Measurements from ENCODE around the gene SYT1.

The SYT1 gene

DNA sequence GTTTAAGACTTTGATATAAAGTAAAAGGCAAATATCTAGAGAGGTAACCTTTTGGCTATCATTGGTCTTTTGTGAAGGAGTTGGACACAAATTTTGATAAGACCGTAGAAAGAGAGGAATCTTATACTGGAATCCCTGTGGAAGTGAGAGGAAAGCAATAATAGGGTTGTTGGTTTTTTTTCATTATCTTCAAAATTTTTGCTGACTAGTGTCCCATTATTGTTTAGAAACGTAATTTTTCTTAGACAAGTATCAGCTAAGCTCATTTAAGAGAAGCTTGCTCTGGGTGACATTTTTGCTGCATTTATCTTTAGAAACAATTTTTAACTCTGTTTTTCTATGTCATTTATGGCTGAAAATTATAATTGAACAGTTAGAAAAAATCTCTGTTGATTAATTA is 300.3 kb downstream of the SYT1 start:
- Histone ChIP-seq H3K4me3 (ENCODE audit: low read length) (no peak overlapping the region), H3K27me3 (ENCODE audit: control insufficient read depth, insufficient read depth, low read length) (no peaks in the 10 kb centered on the region), H3K4me1 (ENCODE audit: control insufficient read depth, insufficient read depth, low read length) (no peaks in the 10 kb centered on the region), H3K36me3 (ENCODE audit: control insufficient read depth, insufficient read depth, low read length) (no peaks in the 10 kb centered on the region), H3K9ac (ENCODE audit: low read length) (no peak overlapping the region), H3K9me3 (ENCODE audit: control insufficient read depth, low read length) (no peaks in the 10 kb centered on the region)

DNA sequence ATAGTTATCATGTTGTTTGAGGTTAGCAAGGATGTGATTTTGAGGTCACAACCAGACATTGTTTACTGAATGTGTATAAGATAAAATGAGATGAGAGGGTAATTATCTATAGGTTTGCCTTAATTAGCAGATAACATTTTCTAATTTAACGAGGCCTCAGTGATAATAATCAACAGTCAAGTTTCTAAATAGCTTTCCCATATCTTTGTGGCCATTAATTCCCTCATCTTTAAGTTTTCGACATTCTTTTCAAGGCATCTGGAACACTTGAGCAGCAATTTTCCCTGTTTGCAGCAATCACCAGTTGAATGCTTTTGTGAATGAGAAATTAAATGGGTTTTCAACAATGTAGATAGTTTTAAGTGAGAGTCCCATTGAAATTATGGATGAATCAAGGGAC is 304.1 kb downstream of the SYT1 start:
- no peaks in the 10 kb centered on the region for H3K36me3 ChIP-seq (ENCODE audit: control insufficient read depth, insufficient read depth, low read length)
- no peaks in the 10 kb centered on the region for H3K9me3 ChIP-seq (ENCODE audit: control insufficient read depth, low read length)
- H3K4me1 ChIP-seq (ENCODE audit: control insufficient read depth, insufficient read depth, low read length): no peaks in the 10 kb centered on the region
- H3K9ac ChIP-seq (ENCODE audit: low read length): no peak overlapping the region
- H3K27me3 ChIP-seq (ENCODE audit: control insufficient read depth, insufficient read depth, low read length): no peaks in the 10 kb centered on the region
- H3K4me3 ChIP-seq (ENCODE audit: low read length): no peak overlapping the region

DNA sequence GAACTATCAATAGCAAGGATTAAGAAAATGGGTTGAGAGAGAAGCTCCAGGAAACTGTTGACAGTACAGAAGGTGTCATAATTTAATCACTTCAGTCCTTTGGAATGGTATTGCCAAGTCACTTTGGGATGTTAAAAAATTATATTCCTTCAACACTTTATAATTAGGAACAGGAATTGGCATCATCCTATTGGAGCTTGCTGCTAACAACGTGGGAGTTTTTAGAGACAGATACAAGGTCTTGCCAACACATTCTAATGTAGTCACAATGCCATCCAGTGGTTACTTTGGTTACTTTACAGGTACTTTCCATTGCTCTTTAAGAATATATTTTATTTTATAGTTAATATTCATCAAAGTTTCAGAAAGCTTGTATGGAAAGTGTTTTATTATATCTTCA is 310.1 kb downstream of the SYT1 start:
- H3K9me3 ChIP-seq (ENCODE audit: control insufficient read depth, low read length): no peaks in the 10 kb centered on the region
- H3K4me1 ChIP-seq (ENCODE audit: control insufficient read depth, insufficient read depth, low read length): no peaks in the 10 kb centered on the region
- H3K36me3 ChIP-seq (ENCODE audit: control insufficient read depth, insufficient read depth, low read length): no peaks in the 10 kb centered on the region
- H3K4me3 ChIP-seq (ENCODE audit: low read length): no peak overlapping the region
- H3K27me3 ChIP-seq (ENCODE audit: control insufficient read depth, insufficient read depth, low read length): no peaks in the 10 kb centered on the region
- no peak overlapping the region for H3K9ac ChIP-seq (ENCODE audit: low read length)

DNA sequence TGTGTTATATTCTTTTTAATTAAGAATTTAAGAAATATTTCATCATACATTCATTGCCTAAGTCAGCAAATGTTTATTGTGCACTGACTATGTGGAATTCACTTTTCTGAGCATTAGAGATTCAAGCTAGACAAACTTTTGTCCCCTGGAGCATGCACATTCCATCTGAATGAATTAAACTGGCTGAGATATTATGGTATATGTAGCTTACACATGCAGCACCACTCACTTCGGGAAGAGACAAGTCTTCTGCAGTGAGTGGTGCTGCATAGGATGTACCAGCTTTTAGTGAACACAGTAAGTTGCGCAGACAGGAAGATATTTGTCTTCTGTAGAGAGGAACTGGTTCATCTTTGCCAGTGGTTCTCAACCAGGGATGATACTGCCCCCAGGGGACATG is 318.4 kb downstream of the SYT1 start:
- Histone ChIP-seq H3K27me3 (ENCODE audit: control insufficient read depth, insufficient read depth, low read length) (no peaks in the 10 kb centered on the region), H3K36me3 (ENCODE audit: control insufficient read depth, insufficient read depth, low read length) (no peaks in the 10 kb centered on the region), H3K4me1 (ENCODE audit: control insufficient read depth, insufficient read depth, low read length) (no peaks in the 10 kb centered on the region), H3K9ac (ENCODE audit: low read length) (no peak overlapping the region), H3K4me3 (ENCODE audit: low read length) (no peak overlapping the region), H3K9me3 (ENCODE audit: control insufficient read depth, low read length) (no peaks in the 10 kb centered on the region)

DNA sequence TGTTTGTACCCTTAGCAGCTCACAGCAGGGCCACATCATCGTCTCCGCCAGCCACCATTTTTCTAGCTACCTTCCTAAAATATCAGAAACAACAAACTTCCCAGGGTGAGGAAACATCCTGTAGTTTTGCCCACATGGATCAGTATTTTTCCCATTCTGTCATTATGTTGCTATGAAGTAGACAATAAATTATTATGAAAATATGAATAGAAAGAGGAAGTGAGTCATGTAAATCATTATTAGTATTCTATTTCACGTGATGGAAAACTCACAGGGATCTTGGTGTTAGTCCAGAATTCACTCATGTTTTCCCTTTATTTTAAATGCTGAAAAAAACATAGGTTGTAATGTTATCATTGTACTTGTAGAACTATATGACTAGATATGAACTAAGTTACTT is 319.4 kb downstream of the SYT1 start:
- H3K9ac ChIP-seq (ENCODE audit: low read length): no peak overlapping the region
- no peak overlapping the region for H3K4me3 ChIP-seq (ENCODE audit: low read length)
- H3K36me3 ChIP-seq (ENCODE audit: control insufficient read depth, insufficient read depth, low read length): no peaks in the 10 kb centered on the region
- H3K27me3 ChIP-seq (ENCODE audit: control insufficient read depth, insufficient read depth, low read length): no peaks in the 10 kb centered on the region
- no peaks in the 10 kb centered on the region for H3K9me3 ChIP-seq (ENCODE audit: control insufficient read depth, low read length)
- no peaks in the 10 kb centered on the region for H3K4me1 ChIP-seq (ENCODE audit: control insufficient read depth, insufficient read depth, low read length)

DNA sequence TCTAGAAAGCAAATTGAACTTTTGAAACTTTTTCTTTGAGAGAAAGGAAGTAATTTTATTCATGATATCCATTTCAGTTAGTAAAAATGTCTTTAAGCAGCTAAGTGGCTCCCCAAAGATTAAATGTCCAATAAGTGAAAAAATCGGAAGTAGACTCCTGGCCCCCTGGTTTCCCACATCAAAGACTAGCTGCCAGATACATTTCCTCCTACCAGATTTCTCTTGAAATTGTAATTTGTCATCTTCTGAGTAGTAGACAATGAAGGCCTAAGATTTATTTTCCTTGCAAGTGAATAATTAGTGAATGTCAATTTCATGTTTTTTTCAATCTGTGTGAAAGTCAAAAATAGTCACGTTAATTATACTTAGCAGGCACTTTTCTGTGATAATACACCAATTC is 321.9 kb downstream of the SYT1 start:
- no peaks in the 10 kb centered on the region for H3K9me3 ChIP-seq (ENCODE audit: control insufficient read depth, low read length)
- H3K9ac ChIP-seq (ENCODE audit: low read length): no peak overlapping the region
- H3K4me1 ChIP-seq (ENCODE audit: control insufficient read depth, insufficient read depth, low read length): no peaks in the 10 kb centered on the region
- H3K27me3 ChIP-seq (ENCODE audit: control insufficient read depth, insufficient read depth, low read length): no peaks in the 10 kb centered on the region
- H3K4me3 ChIP-seq (ENCODE audit: low read length): no peak overlapping the region
- H3K36me3 ChIP-seq (ENCODE audit: control insufficient read depth, insufficient read depth, low read length): no peaks in the 10 kb centered on the region

DNA sequence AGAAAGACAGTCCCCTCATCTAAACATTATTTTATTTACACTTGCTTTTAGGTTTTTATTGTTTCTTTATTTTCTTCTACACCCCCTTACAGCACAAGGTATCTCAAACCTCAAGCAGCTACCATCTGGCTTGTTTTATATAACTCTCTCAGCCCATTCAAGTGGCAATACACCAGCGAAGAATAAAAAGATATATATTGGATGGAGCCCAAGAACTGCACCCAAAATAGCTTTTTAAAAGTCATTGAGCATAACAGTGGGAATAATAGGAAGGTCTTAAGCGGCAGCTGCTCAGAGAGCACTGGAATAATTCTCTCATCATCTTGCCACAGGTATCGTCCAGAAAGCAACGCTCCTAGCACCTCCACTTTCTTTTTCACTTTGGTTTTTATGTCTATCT is 322.5 kb downstream of the SYT1 start:
- H3K4me3 ChIP-seq (ENCODE audit: low read length): no peak overlapping the region
- H3K4me1 ChIP-seq (ENCODE audit: control insufficient read depth, insufficient read depth, low read length): no peaks in the 10 kb centered on the region
- H3K36me3 ChIP-seq (ENCODE audit: control insufficient read depth, insufficient read depth, low read length): no peaks in the 10 kb centered on the region

DNA sequence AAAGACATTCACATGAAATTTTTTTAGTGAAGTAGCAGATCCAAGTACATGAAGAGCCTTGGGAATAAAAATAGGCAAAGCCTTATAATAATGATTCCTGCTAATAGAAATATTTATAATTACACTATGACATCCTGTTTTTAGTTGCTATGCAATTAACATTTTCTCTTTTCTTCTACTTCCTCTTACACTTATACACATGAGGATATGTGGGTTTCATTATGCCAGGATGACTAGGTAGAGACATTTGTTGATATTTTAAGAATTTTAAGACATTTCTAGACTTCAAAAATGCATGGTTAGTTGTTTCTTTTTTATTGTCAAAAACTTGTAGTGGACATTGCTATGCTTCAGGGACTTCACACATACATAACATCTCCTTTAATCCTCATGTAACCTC is 326.8 kb downstream of the SYT1 start:
- Histone ChIP-seq H3K9me3 (ENCODE audit: control insufficient read depth, low read length) (no peaks in the 10 kb centered on the region), H3K4me1 (ENCODE audit: control insufficient read depth, insufficient read depth, low read length) (no peaks in the 10 kb centered on the region), H3K9ac (ENCODE audit: low read length) (no peak overlapping the region), H3K27me3 (ENCODE audit: control insufficient read depth, insufficient read depth, low read length) (no peaks in the 10 kb centered on the region), H3K4me3 (ENCODE audit: low read length) (no peak overlapping the region), H3K36me3 (ENCODE audit: control insufficient read depth, insufficient read depth, low read length) (no peaks in the 10 kb centered on the region)

More for the DNA sequence above, 322.5 kb downstream of the SYT1 start:
- no peak overlapping the region for H3K9ac ChIP-seq (ENCODE audit: low read length)
- H3K27me3 ChIP-seq (ENCODE audit: control insufficient read depth, insufficient read depth, low read length): no peaks in the 10 kb centered on the region
- H3K9me3 ChIP-seq (ENCODE audit: control insufficient read depth, low read length): no peaks in the 10 kb centered on the region

DNA sequence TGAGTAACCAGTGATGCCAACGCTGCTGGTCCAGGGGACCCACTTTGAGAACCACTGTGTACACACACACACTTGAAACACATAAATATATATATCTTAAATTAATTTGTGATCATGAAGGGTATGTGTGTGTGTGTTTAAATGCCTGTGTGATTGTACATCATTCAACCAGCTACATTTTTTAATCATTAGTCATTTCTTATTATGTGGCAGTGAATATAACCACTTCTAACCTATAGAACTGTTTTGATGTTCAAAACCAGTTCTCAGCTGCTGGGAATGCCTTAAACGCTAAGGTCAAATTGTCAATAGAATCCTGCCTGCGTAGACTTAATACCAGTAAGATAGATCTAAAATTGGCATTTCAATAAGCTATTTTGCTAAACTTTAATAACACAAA is 330.0 kb downstream of the SYT1 start:
- Histone ChIP-seq H3K27me3 (ENCODE audit: control insufficient read depth, insufficient read depth, low read length) (no peaks in the 10 kb centered on the region), H3K9me3 (ENCODE audit: control insufficient read depth, low read length) (no peaks in the 10 kb centered on the region), H3K4me3 (ENCODE audit: low read length) (no peak overlapping the region), H3K4me1 (ENCODE audit: control insufficient read depth, insufficient read depth, low read length) (no peaks in the 10 kb centered on the region), H3K36me3 (ENCODE audit: control insufficient read depth, insufficient read depth, low read length) (no peaks in the 10 kb centered on the region), H3K9ac (ENCODE audit: low read length) (no peak overlapping the region)

DNA sequence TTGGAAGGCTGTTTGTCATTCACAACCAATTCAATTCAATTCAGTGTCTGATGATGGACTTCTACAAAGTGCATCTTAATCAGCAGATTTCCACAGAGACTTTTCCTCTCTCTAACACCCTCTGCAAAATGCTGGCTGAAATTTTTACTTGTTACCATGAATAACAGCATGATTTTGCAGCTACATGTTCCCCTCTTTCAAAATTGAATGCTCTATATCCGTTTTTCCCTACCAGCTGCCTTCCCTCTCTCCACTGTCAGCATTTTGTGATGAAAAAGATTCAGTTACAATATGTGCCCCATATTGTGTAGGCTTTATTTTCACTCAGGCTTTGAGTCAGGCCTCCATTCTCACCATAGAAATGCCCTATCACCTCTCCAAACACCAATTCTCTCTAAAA is 334.6 kb downstream of the SYT1 start:
- Histone ChIP-seq H3K9me3 (ENCODE audit: control insufficient read depth, low read length) (no peaks in the 10 kb centered on the region), H3K4me3 (ENCODE audit: low read length) (no peak overlapping the region), H3K27me3 (ENCODE audit: control insufficient read depth, insufficient read depth, low read length) (no peaks in the 10 kb centered on the region), H3K9ac (ENCODE audit: low read length) (no peak overlapping the region), H3K4me1 (ENCODE audit: control insufficient read depth, insufficient read depth, low read length) (no peaks in the 10 kb centered on the region), H3K36me3 (ENCODE audit: control insufficient read depth, insufficient read depth, low read length) (no peaks in the 10 kb centered on the region)

DNA sequence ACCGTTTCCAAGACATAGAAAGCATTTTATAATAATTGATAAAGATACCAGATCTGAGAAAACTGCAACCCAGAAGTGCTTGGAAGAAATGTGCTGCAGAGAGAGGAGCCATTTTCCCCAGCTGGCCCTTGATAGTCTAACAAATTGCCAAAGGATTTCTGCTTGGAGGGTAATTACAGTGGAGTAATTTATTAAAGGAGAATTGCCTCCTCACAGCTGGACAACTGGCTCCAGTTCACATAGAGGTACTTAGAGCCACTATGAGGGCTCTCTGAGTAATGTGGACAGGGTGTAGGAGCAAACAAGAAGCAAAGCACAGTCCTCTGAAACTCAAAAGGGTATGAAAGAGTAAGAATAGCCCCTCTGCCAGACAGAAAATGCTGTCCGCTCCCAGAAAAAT is 335.6 kb downstream of the SYT1 start:
- no peak overlapping the region for H3K4me3 ChIP-seq (ENCODE audit: low read length)

DNA sequence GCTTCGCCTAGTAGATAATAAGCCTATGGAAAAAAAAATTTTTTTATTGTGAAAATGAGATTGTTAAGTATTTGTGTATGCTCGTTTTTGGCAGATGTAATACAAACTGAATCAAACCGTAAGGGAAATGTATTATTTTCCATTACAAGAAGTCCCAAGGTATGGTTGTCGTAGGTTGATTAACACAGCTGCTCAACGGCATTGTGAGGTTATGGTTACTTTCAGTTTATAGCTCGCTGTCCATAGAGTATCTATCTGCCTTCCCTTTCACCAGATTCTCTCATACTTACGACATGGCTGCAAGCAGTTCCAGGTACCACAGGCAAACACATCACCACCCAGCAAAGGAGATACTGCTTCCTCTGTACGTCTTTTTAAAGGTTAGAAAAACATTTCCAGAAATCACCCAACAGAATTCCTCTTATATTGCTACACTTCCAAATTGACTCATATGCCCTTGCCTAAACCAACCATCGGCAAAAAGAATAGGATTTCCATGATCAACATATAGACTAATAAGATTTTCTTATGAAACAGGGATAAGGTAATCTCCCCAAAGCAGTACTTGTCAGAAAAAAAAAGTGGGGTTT is 338.6 kb downstream of the SYT1 start:
- H3K4me3 ChIP-seq (ENCODE audit: low read length): no peak overlapping the region
- H3K9ac ChIP-seq (ENCODE audit: low read length): no peak overlapping the region
- no peaks in the 10 kb centered on the region for H3K27me3 ChIP-seq (ENCODE audit: control insufficient read depth, insufficient read depth, low read length)
- no peaks in the 10 kb centered on the region for H3K36me3 ChIP-seq (ENCODE audit: control insufficient read depth, insufficient read depth, low read length)
- H3K4me1 ChIP-seq (ENCODE audit: control insufficient read depth, insufficient read depth, low read length): no peaks in the 10 kb centered on the region
- no peaks in the 10 kb centered on the region for H3K9me3 ChIP-seq (ENCODE audit: control insufficient read depth, low read length)

More for the DNA sequence above, 335.6 kb downstream of the SYT1 start:
- Histone ChIP-seq H3K36me3 (ENCODE audit: control insufficient read depth, insufficient read depth, low read length) (no peaks in the 10 kb centered on the region), H3K27me3 (ENCODE audit: control insufficient read depth, insufficient read depth, low read length) (no peaks in the 10 kb centered on the region), H3K9ac (ENCODE audit: low read length) (no peak overlapping the region), H3K4me1 (ENCODE audit: control insufficient read depth, insufficient read depth, low read length) (no peaks in the 10 kb centered on the region), H3K9me3 (ENCODE audit: control insufficient read depth, low read length) (no peaks in the 10 kb centered on the region)

DNA sequence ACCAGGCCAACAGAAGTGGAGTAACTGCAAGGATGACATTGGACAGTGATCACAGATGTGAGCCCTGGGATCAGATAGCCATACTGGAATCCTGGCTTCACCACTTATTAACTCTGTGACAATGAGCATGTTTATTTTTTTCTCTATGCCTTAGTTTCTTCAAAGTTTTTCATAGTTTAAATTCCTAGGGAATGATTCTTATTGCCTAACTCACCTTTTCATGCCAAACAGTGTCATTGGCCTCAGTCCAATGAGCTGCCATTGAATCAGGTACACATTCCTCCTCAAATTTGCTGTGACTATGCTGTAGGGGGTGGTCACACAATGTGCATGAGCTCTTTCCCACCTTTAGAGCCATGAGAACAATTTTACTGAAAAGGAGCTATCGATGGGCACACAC is 342.3 kb downstream of the SYT1 start:
- H3K9ac ChIP-seq (ENCODE audit: low read length): no peak overlapping the region
- no peaks in the 10 kb centered on the region for H3K36me3 ChIP-seq (ENCODE audit: control insufficient read depth, insufficient read depth, low read length)
- H3K4me1 ChIP-seq (ENCODE audit: control insufficient read depth, insufficient read depth, low read length): no peaks in the 10 kb centered on the region
- H3K27me3 ChIP-seq (ENCODE audit: control insufficient read depth, insufficient read depth, low read length): no peaks in the 10 kb centered on the region
- no peaks in the 10 kb centered on the region for H3K9me3 ChIP-seq (ENCODE audit: control insufficient read depth, low read length)
- H3K4me3 ChIP-seq (ENCODE audit: low read length): no peak overlapping the region
